ENCODE results near the gene PGLYRP2. TPM values are rescaled to one million over a fixed set of nuclear protein-coding genes. Genes with fewer than 3 reads are reported as not detected.
A peak's percentile ranks its signal among the peaks of the same experiment; 100 is the strongest.

The PGLYRP2 gene
- total and polyA plus RNA-seq, 4 donors: not detected

GRCh38 chr19:15456871-15457700 is 22.2 kb downstream of the PGLYRP2 start:
- WGBS (ENCODE audit: insufficient coverage): 2% methylated on average over 86 of the region's 86 CpGs
- H3K9me3 ChIP-seq (ENCODE audit: control insufficient read depth, insufficient read depth, low read length): no peaks in the 10 kb centered on the region
- H3K4me3 ChIP-seq (ENCODE audit: low read depth, low read length): no peak overlapping the region
- no peaks in the 10 kb centered on the region for H3K36me3 ChIP-seq (ENCODE audit: control insufficient read depth, insufficient read depth, low read length)
- H3K27me3 ChIP-seq (ENCODE audit: control insufficient read depth, insufficient read depth, low read length): peaks cover 64% of the 10 kb centered on the region
- H3K27ac ChIP-seq (ENCODE audit: low read depth, low read length): no peak overlapping the region
- DNase-seq (ENCODE audit: low read depth in 4 of 6, low spot score in 6 of 6): peak in 1 of 6 donors; percentile 27
- H3K4me1 ChIP-seq (ENCODE audit: control insufficient read depth, insufficient read depth, low read length): peaks cover 31% of the 10 kb centered on the region

DNA sequence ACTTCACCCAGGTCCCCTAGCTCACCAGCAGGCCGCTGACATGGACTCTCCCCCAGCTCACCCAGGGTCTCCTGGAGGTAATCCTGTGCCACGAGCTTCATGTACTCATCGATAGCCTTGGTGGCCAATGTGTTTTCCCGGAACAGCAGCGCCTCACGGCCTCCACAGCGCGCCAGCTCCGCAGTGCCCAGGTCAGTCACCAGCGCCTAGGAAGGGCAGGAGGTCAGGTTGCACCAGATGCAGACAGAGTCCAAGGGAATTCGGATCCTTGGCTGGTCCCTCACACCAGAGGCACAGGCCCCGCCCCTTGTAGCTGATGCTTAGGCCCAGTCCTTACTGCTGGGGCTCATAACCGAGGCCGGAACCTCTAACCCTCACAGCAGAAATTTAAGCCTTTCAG is 22.9 kb downstream of the PGLYRP2 start:
- WGBS (ENCODE audit: insufficient coverage): 18% methylated on average over 14 of the region's 14 CpGs
- peaks cover 31% of the 10 kb centered on the region for H3K4me1 ChIP-seq (ENCODE audit: control insufficient read depth, insufficient read depth, low read length)
- H3K36me3 ChIP-seq (ENCODE audit: control insufficient read depth, insufficient read depth, low read length): no peaks in the 10 kb centered on the region
- H3K27ac ChIP-seq (ENCODE audit: low read depth, low read length): no peak overlapping the region
- H3K9me3 ChIP-seq (ENCODE audit: control insufficient read depth, insufficient read depth, low read length): no peaks in the 10 kb centered on the region
- DNase-seq (ENCODE audit: low read depth in 4 of 6, low spot score in 6 of 6): no peak
- peaks cover 68% of the 10 kb centered on the region for H3K27me3 ChIP-seq (ENCODE audit: control insufficient read depth, insufficient read depth, low read length)
- H3K4me3 ChIP-seq (ENCODE audit: low read depth, low read length): no peak overlapping the region

GRCh38 chr19:15455996-15456395 is 23.3 kb downstream of the PGLYRP2 start:
- Histone ChIP-seq H3K9me3 (ENCODE audit: control insufficient read depth, insufficient read depth, low read length) (no peaks in the 10 kb centered on the region), H3K36me3 (ENCODE audit: control insufficient read depth, insufficient read depth, low read length) (no peaks in the 10 kb centered on the region), H3K27ac (ENCODE audit: low read depth, low read length) (no peak overlapping the region), H3K27me3 (ENCODE audit: control insufficient read depth, insufficient read depth, low read length) (peaks cover 66% of the 10 kb centered on the region), H3K4me1 (ENCODE audit: control insufficient read depth, insufficient read depth, low read length) (peaks cover 31% of the 10 kb centered on the region), H3K4me3 (ENCODE audit: low read depth, low read length) (no peak overlapping the region)
- no peak for DNase-seq (ENCODE audit: low read depth in 4 of 6, low spot score in 6 of 6)
- WGBS (ENCODE audit: insufficient coverage): 85% methylated on average over 9 of the region's 9 CpGs

DNA sequence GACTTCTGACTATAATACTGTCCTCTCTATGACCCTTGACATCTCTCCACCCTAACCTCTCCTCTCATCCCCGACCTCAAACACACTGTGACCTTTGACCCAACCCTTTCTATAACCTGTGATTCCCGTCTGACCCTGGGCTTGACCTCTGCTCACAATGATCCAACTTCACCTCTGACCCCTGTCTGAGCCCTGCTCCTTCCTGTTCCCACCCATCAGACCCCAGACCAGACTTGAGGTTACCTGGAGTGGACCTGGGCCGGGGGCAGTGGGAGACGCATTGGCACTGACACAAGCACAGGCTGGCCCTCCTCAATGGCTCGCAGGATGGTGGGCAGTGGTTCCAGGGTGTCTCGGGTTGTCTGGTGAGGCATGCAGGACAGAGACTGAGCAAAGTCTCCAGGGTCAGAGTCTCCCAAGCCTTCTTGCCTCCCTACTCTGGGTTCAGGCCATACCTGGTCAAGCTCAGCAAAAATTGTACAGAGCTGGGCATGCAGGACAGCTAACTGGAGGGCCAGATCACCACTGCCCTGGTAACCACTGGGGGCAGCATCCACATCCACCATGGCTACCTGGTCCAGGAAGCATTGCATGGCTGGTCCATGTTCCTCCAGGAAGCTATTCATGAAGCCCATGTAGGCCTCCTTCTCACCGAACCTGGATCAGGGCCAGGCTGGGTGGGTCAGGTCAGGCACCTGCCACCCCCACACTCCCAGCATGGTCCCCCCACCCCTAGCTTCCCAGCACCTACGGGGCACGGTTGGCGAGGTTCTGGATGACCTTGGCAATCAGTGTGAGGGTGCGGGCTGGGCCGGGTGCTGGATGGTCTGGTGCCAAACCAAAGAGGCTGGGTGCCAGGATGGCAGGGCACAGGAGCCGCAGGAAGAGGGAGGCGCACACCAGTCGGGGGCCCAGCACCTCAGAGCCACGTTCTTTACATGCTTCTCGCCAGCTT is 25.1 kb downstream of the PGLYRP2 start:
- H3K4me1 ChIP-seq (ENCODE audit: control insufficient read depth, insufficient read depth, low read length): peaks cover 33% of the 10 kb centered on the region
- WGBS (ENCODE audit: insufficient coverage): 86% methylated on average over 17 of the region's 17 CpGs

GRCh38 chr19:15453091-15453578 is 26.2 kb downstream of the PGLYRP2 start:
- Histone ChIP-seq H3K9me3 (ENCODE audit: control insufficient read depth, insufficient read depth, low read length) (no peaks in the 10 kb centered on the region), H3K4me3 (ENCODE audit: low read depth, low read length) (peak overlapping the region; percentile 21), H3K27ac (ENCODE audit: low read depth, low read length) (no peak overlapping the region), H3K27me3 (ENCODE audit: control insufficient read depth, insufficient read depth, low read length) (peaks cover 57% of the 10 kb centered on the region), H3K36me3 (ENCODE audit: control insufficient read depth, insufficient read depth, low read length) (peaks cover under 1% of the 10 kb centered on the region), H3K4me1 (ENCODE audit: control insufficient read depth, insufficient read depth, low read length) (peaks cover 38% of the 10 kb centered on the region)
- DNase-seq (ENCODE audit: low read depth in 4 of 6, low spot score in 6 of 6): no peak
- 4% methylated on average over 41 of the region's 44 CpGs for WGBS (ENCODE audit: insufficient coverage)

More for the DNA sequence above, 25.1 kb downstream of the PGLYRP2 start:
- DNase-seq (ENCODE audit: low read depth in 4 of 6, low spot score in 6 of 6): no peak
- Histone ChIP-seq H3K27ac (ENCODE audit: low read depth, low read length) (no peak overlapping the region), H3K27me3 (ENCODE audit: control insufficient read depth, insufficient read depth, low read length) (peaks cover 61% of the 10 kb centered on the region), H3K9me3 (ENCODE audit: control insufficient read depth, insufficient read depth, low read length) (no peaks in the 10 kb centered on the region), H3K36me3 (ENCODE audit: control insufficient read depth, insufficient read depth, low read length) (no peaks in the 10 kb centered on the region), H3K4me3 (ENCODE audit: low read depth, low read length) (no peak overlapping the region)

DNA sequence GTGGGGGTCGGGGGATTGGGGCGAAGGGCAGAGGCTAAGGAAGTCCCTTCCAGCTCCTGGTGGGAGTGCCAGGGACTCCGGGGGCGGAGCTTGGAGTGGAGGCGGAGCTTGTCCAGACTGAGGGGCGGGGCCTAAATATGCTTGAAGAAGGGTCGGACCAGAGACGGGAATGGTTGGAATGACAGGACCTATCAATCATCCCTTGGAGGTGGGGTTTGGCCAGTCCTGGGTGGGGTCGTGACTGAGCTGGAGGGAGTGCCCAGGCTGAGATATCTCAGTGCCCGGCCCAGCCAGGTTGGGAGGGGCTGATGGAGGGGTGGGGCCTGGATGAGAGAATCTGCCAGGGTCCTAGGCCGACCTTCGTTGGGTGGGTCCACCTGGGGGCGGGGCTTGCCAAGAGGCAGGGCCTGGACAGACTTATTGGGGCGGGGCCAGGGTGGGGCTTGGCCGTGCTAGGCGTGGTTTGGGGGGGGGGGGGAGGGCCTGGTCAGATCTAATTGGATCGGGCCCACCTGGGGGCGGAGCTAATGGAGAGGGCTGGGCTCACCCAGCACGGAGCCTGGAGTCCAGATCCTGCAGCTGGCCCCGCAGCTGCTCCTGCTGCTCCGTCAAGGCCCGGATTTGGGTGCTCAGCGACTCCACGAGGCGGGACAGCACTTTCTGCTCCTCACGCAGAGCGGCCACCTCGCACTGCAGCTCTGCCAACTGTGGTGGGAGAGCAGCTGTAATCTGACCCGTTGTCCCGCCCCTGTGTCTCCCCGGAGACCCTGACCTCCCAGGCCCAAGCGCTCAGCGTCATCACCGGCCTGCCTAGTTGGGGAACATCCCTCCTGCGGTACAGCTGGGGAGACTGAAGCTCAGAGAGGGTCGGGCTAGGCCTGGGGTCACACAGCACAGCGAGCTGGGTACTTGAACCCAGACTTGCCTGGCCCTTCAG is 26.9 kb downstream of the PGLYRP2 start:
- DNase-seq (ENCODE audit: low read depth in 4 of 6, low spot score in 6 of 6): peak in 2 of 6 donors; percentile 53 to 72
- H3K27ac ChIP-seq (ENCODE audit: low read depth, low read length): no peak overlapping the region
- H3K4me3 ChIP-seq (ENCODE audit: low read depth, low read length): peak overlapping the region; percentile 21
- peaks cover 8% of the 10 kb centered on the region for H3K36me3 ChIP-seq (ENCODE audit: control insufficient read depth, insufficient read depth, low read length)
- H3K4me1 ChIP-seq (ENCODE audit: control insufficient read depth, insufficient read depth, low read length): peaks cover 32% of the 10 kb centered on the region
- 4% methylated on average over 34 of the region's 37 CpGs for WGBS (ENCODE audit: insufficient coverage)
- peaks cover 50% of the 10 kb centered on the region for H3K27me3 ChIP-seq (ENCODE audit: control insufficient read depth, insufficient read depth, low read length)
- H3K9me3 ChIP-seq (ENCODE audit: control insufficient read depth, insufficient read depth, low read length): no peaks in the 10 kb centered on the region

GRCh38 chr19:15450528-15450890 is 28.8 kb downstream of the PGLYRP2 start:
- peaks cover 22% of the 10 kb centered on the region for H3K4me1 ChIP-seq (ENCODE audit: control insufficient read depth, insufficient read depth, low read length)
- no peaks in the 10 kb centered on the region for H3K9me3 ChIP-seq (ENCODE audit: control insufficient read depth, insufficient read depth, low read length)
- H3K27ac ChIP-seq (ENCODE audit: low read depth, low read length): no peak overlapping the region
- H3K4me3 ChIP-seq (ENCODE audit: low read depth, low read length): no peak overlapping the region
- H3K36me3 ChIP-seq (ENCODE audit: control insufficient read depth, insufficient read depth, low read length): peaks cover 27% of the 10 kb centered on the region
- 82% methylated on average over 1 of the region's 1 CpG for WGBS (ENCODE audit: insufficient coverage)
- H3K27me3 ChIP-seq (ENCODE audit: control insufficient read depth, insufficient read depth, low read length): peaks cover 33% of the 10 kb centered on the region
- DNase-seq (ENCODE audit: low read depth in 4 of 6, low spot score in 6 of 6): no peak

GRCh38 chr19:15449620-15450527 is 29.4 kb downstream of the PGLYRP2 start, which contains the start of gene WIZ:
Gene WIZ, minus strand, starts transcription at chr19:15449956. Its CDS starts 1,649 bp downstream, at chr19:15448307.
- H3K27me3 ChIP-seq (ENCODE audit: control insufficient read depth, insufficient read depth, low read length): peaks cover 27% of the 10 kb centered on the region

More at GRCh38 chr19:15449620-15450527, 29.4 kb downstream of the PGLYRP2 start, which contains the start of gene WIZ:
- under 1% methylated on average over 43 of the region's 77 CpGs for WGBS (ENCODE audit: insufficient coverage)
- no peaks in the 10 kb centered on the region for H3K9me3 ChIP-seq (ENCODE audit: control insufficient read depth, insufficient read depth, low read length)
- H3K27ac ChIP-seq (ENCODE audit: low read depth, low read length): peak within 1 kb of the TSS; percentile 40
- peak within 1 kb of the TSS; percentile 41 for H3K4me3 ChIP-seq (ENCODE audit: low read depth, low read length)
- H3K36me3 ChIP-seq (ENCODE audit: control insufficient read depth, insufficient read depth, low read length): peaks cover 33% of the 10 kb centered on the region
- peaks cover 22% of the 10 kb centered on the region for H3K4me1 ChIP-seq (ENCODE audit: control insufficient read depth, insufficient read depth, low read length)
- peak in 4 of 6 donors; percentile 61 to 92 (median 78) for DNase-seq (ENCODE audit: low read depth in 4 of 6, low spot score in 6 of 6)
